IPS-18a (cell line): ENCODE results near the gene MYO5A.
"Not testable (repeated sequence)": the region's sequence is repeated elsewhere in the genome, so short reads cannot be mapped to it uniquely, and the experiment has no call there.

Source experiments
- H3K27ac ChIP-seq: one replicate; pipeline ENCODE4 v1.5.1; 2013; ENCODE audit warnings: low read length
- H3K27me3 ChIP-seq: one replicate; pipeline ENCODE4 v1.6.1; 2013; ENCODE audit warnings: mild to moderate bottlenecking, low read length; ENCODE audit not compliant: control insufficient read depth, insufficient read depth
- H3K36me3 ChIP-seq: one replicate; pipeline ENCODE4 v1.6.1; 2013; ENCODE audit warnings: low read depth, low read length; ENCODE audit not compliant: control insufficient read depth
- H3K4me1 ChIP-seq: one replicate; pipeline ENCODE4 v1.6.1; 2013; ENCODE audit warnings: low read depth, low read length; ENCODE audit not compliant: control insufficient read depth
- H3K4me3 ChIP-seq: one replicate; pipeline ENCODE4 v1.5.1; 2013; ENCODE audit warnings: low read length
- H3K9ac ChIP-seq: one replicate; pipeline ENCODE4 v1.6.1; 2013; ENCODE audit warnings: mild to moderate bottlenecking, low read length, moderate library complexity
- H3K9me3 ChIP-seq: one replicate; pipeline ENCODE4 v1.6.1; 2013; ENCODE audit warnings: low read depth, low read length; ENCODE audit not compliant: control insufficient read depth

MYO5A gene

DNA sequence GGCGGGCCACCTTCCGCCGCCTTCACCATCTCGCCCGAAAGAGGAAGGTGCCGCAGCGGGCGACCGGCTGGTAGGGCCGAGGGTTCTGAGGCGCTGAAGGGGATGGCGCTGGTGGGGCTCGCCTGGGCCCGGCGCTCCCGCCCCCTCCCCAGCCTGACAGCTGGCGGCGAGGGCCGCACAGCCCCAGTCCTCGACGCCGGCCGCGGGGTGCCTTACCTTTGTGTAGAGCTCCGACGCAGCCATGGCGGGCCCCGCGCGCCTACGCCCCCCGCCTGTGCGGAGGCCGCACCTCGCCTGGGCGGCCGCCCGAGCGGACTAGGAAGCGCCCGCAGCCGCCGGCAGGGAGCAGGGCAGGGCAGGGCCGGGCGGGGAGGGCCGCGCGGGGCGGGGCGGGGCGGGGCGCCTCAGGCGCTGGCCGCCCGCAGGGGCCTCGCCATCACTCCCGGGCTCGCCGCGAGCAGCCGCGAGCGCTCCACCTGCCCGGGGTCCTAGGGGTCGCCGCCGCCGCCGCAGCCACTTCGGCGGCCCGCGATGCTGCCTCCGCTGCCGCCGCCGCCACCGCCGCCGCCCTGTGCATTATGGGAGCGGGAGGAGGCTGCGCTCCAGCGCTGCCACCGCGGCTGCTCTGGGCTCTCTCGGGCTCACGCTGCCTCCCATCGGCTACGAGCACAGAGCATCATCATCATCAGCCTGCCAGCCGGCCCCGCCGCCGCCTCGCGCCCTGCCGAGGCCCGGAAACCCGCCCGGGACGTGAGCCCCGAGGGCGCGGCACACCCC, at the start of gene MYO5A:
Gene MYO5A, minus strand, starts transcription at position 317 of the 777 bp plus-strand sequence. Its CDS starts 74 bp downstream, at position 243.
- Histone ChIP-seq H3K4me3 (peak within 1 kb of the TSS; percentile 75), H3K9me3 (no peaks in the 10 kb centered on the region), H3K9ac (peak within 1 kb of the TSS; percentile 47), H3K27ac (no peak within 1 kb of the TSS), H3K27me3 (peaks cover 48% of the 10 kb centered on the region), H3K36me3 (no peaks in the 10 kb centered on the region), H3K4me1 (peaks cover 3% of the 10 kb centered on the region)

GRCh38 chr15:52576692-52577091, 48.0 kb upstream of the MYO5A start:
- H3K4me3 ChIP-seq = no peak overlapping the region
- no peaks in the 10 kb centered on the region for H3K27me3 ChIP-seq
- no peaks in the 10 kb centered on the region for H3K4me1 ChIP-seq
- H3K36me3 ChIP-seq = no peaks in the 10 kb centered on the region
- no peaks in the 10 kb centered on the region for H3K9me3 ChIP-seq
- H3K27ac ChIP-seq = no peak overlapping the region
- H3K9ac ChIP-seq = no peak overlapping the region

- not testable (repeated sequence) for H3K36me3 ChIP-seq, H3K27ac ChIP-seq, H3K9ac ChIP-seq, H3K9me3 ChIP-seq, H3K4me3 ChIP-seq, H3K27me3 ChIP-seq, H3K4me1 ChIP-seq
These were observed 46.9 kb upstream of the MYO5A start for GRCh38 chr15:52575573-52575972.

DNA sequence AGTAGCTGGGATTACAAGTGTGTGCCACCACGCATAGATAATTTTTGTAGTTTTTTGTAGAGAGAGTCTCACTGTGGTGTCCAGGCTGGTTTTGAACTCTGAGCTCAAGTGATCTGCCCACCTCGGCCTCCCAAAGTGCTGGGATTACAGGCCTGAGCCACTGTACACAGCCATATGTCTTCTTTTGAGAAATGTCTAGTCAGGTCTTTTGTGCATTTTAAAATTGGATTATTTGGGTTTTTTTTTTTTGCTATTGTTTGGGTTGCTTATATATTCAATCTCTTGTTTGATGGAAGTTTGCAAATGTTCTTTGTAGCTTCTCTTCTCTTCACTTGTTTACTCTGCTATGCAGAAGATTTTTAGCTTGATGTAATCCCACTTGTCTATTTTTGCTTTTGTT, 46.4 kb upstream of the MYO5A start:
- no peak overlapping the region for H3K9ac ChIP-seq
- no peaks in the 10 kb centered on the region for H3K4me1 ChIP-seq
- no peak overlapping the region for H3K27ac ChIP-seq
- no peak overlapping the region for H3K4me3 ChIP-seq
- H3K36me3 ChIP-seq = no peaks in the 10 kb centered on the region
- no peaks in the 10 kb centered on the region for H3K27me3 ChIP-seq
- no peaks in the 10 kb centered on the region for H3K9me3 ChIP-seq

DNA sequence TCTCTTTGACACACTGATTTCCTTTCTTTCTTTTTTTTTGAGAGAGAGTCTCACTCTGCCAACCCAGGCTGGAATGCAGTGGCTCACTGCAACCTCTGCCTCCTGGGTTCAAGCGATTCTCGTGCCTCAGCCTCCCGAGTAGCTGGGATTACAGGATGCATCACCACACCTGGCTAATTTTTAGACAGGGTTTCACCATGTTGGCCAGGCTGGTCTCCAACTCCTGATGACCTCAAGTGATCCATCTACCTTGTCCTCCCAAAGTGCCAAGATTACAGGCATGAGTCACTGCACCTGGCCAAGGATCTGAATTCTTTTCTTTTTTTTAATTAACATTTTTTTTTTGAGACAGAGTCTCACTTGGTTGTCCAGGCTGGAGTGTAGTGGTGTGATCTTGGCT, 45.9 kb upstream of the MYO5A start:
- not testable (repeated sequence) for H3K4me1 ChIP-seq, H3K9me3 ChIP-seq, H3K27me3 ChIP-seq, H3K4me3 ChIP-seq, H3K9ac ChIP-seq, H3K36me3 ChIP-seq, H3K27ac ChIP-seq

GRCh38 chr15:52568601-52569585, 40.2 kb upstream of the MYO5A start, which contains the start of gene ARPP19:
Gene ARPP19 (minus strand): TSS chr15:52569030. CDS start chr15:52568892, 138 bp downstream.
- Histone ChIP-seq H3K36me3 (no peaks in the 10 kb centered on the region), H3K4me3 (peak within 1 kb of the TSS; percentile 86), H3K27ac (peak within 1 kb of the TSS; percentile 73), H3K9me3 (no peaks in the 10 kb centered on the region), H3K4me1 (peaks cover 12% of the 10 kb centered on the region), H3K9ac (peak within 1 kb of the TSS; percentile 95), H3K27me3 (no peaks in the 10 kb centered on the region)

DNA sequence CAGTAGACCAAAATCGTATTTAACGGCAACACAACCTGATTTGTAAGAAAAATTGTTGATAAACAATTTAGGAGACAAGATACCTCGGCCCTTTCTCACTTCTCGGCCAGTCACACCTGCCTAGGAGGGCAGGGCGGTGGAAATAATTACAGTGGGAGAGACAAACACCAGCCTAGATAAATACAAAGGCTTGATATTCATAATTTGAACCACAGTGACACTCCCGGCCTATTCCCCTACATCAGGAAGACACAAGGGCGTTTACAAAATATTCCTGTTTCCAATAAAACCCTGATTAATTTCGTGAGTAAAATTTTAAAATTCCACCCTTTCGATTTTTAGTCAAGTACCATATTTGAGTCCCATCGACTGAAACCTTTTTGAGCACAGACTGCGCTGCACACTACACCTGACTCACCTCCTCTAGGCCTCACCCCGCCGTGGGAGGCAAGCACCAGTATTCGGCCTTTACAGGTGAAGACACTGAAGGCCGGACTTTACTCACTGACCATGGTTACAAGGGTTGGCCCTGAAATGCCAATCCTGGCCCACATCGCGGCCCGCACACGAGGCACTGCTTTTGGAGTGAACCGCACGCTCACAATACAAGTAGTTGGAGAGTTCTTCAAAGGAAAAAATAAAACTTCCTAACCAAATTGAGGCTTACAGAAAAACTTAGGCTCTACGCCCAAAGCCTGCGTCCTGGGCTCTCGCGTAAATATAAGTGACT, 39.4 kb upstream of the MYO5A start:
- H3K9me3 ChIP-seq = no peaks in the 10 kb centered on the region
- no peaks in the 10 kb centered on the region for H3K27me3 ChIP-seq
- H3K9ac ChIP-seq = peak overlapping the region; percentile 95
- H3K27ac ChIP-seq = peak overlapping the region; percentile 73
- H3K4me3 ChIP-seq = peak overlapping the region; percentile 86
- no peaks in the 10 kb centered on the region for H3K36me3 ChIP-seq
- peaks cover 12% of the 10 kb centered on the region for H3K4me1 ChIP-seq

GRCh38 chr15:52566889-52567288, 38.2 kb upstream of the MYO5A start:
- Histone ChIP-seq H3K4me3 (peak overlapping the region; percentile 86), H3K9me3 (no peaks in the 10 kb centered on the region), H3K27ac (no peak overlapping the region), H3K27me3 (no peaks in the 10 kb centered on the region), H3K4me1 (peaks cover 12% of the 10 kb centered on the region), H3K36me3 (no peaks in the 10 kb centered on the region), H3K9ac (peak overlapping the region; percentile 95)

DNA sequence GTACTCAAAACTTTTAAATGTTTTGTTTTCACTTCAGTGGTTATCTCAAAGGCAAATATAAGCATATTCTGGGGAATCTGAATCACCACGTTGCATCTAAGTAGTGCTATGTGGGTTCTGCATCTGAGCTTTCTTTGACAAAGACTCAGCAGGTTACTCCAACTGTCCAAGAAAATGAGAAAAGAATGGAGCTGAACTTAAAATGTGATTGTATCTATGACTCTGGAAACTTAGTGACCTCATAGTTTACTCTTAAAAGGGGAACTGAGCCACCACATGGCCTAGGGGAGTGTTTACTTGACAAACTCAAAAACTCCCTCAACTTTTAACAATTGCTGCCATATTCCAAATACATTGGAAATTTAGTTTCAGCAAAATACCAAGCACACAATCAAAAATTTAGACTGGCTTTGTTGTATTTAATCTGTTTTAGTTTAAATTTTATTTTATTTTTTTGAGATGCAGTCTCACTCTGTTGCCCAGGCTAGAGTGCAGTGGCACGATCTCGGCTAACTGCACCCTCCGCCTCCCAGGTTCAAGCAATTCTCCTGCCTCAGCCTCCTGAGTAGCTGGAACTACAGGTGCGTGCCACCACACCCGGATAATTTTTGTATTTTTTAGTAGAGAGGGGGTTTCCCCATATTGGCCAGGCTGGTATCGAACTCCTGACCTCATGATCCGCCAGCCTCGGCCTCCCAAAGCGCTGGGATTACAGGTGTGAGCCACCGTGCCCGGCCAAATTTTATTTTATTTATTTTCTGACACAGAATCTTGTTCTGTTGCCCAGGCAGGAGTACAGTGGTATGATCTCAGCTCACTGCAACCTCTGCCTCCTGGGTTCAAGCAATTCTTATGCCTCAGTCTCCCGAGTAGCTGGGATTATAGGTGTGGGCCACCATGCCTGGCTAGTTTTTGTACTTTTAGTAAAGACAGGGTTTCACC, 37.0 kb upstream of the MYO5A start:
- not testable (repeated sequence) for H3K9ac ChIP-seq, H3K27me3 ChIP-seq, H3K27ac ChIP-seq, H3K9me3 ChIP-seq, H3K36me3 ChIP-seq, H3K4me3 ChIP-seq
- peaks cover 12% of the 10 kb centered on the region for H3K4me1 ChIP-seq

- H3K27ac ChIP-seq = no peak overlapping the region
- no peak overlapping the region for H3K4me3 ChIP-seq
- H3K27me3 ChIP-seq = no peaks in the 10 kb centered on the region
- peaks cover 10% of the 10 kb centered on the region for H3K36me3 ChIP-seq
- H3K4me1 ChIP-seq = peaks cover 12% of the 10 kb centered on the region
- no peaks in the 10 kb centered on the region for H3K9me3 ChIP-seq
- no peak overlapping the region for H3K9ac ChIP-seq
These were observed 34.9 kb upstream of the MYO5A start for GRCh38 chr15:52563501-52564060.
